Measurements from ENCODE around the gene AFF1.

Gene AFF1

DNA sequence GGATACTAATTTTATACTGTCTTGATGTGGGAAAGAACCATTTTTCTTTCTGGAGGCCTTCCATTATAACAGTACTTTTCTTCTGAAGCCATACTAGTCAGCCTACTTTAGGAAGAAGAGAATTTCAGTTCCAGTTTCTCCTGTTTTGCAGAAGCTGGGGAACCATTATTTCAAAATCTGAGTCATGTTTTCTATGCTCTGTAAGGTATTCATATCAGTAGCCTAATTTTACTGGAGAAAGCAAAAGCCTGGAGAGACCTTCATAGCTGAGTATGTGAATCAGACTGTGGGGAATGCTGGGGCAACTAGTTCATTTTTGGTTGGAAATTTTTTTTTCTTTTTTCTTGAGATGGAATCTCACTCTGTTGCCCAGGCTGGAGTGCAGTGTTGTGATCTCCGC, 22.4 kb downstream of the AFF1 start:
- H4K20me1 ChIP-seq (ENCODE audit: low read depth, low read length): no peaks in the 10 kb centered on the region
- H3F3A ChIP-seq (ENCODE audit: insufficient read depth): no peaks in the 10 kb centered on the region
- no peaks in the 10 kb centered on the region for H3K79me2 ChIP-seq (ENCODE audit: insufficient read depth, low read length)
- H3K27me3 ChIP-seq (ENCODE audit: low read length): no peaks in the 10 kb centered on the region
- H3K4me2 ChIP-seq (ENCODE audit: low read depth, low read length, poor library complexity, severe bottlenecking): no peak overlapping the region
- H3K9me2 ChIP-seq (replicated peaks; ENCODE audit: insufficient read depth, low read length): no peaks in the 10 kb centered on the region
- TF ChIP-seq, protein P1, sequence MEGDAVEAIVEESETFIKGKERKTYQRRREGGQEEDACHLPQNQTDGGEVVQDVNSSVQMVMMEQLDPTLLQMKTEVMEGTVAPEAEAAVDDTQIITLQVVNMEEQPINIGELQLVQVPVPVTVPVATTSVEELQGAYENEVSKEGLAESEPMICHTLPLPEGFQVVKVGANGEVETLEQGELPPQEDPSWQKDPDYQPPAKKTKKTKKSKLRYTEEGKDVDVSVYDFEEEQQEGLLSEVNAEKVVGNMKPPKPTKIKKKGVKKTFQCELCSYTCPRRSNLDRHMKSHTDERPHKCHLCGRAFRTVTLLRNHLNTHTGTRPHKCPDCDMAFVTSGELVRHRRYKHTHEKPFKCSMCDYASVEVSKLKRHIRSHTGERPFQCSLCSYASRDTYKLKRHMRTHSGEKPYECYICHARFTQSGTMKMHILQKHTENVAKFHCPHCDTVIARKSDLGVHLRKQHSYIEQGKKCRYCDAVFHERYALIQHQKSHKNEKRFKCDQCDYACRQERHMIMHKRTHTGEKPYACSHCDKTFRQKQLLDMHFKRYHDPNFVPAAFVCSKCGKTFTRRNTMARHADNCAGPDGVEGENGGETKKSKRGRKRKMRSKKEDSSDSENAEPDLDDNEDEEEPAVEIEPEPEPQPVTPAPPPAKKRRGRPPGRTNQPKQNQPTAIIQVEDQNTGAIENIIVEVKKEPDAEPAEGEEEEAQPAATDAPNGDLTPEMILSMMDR (IDR thresholded peaks at IDR 0.05; ENCODE audit: insufficient read depth, low read length, poor library complexity, severe bottlenecking): no peak
- TF ChIP-seq EZH2phosphoT487 (conservative IDR thresholded peaks at IDR 0.05; ENCODE audit: low read length): no peak
- no peak overlapping the region for H3K4me3 ChIP-seq (ENCODE audit: insufficient read depth, low read length, poor library complexity, severe bottlenecking)
- no peak overlapping the region for H2AFZ ChIP-seq (ENCODE audit: low read depth, low read length, severe bottlenecking)
- no peaks in the 10 kb centered on the region for H3K36me3 ChIP-seq (ENCODE audit: low read length)
- H3K27ac ChIP-seq (ENCODE audit: low read depth, low read length): no peak overlapping the region
- H3K9me3 ChIP-seq (ENCODE audit: insufficient read depth, low read length): no peaks in the 10 kb centered on the region
- H3K9ac ChIP-seq (ENCODE audit: low read length): no peak overlapping the region

DNA sequence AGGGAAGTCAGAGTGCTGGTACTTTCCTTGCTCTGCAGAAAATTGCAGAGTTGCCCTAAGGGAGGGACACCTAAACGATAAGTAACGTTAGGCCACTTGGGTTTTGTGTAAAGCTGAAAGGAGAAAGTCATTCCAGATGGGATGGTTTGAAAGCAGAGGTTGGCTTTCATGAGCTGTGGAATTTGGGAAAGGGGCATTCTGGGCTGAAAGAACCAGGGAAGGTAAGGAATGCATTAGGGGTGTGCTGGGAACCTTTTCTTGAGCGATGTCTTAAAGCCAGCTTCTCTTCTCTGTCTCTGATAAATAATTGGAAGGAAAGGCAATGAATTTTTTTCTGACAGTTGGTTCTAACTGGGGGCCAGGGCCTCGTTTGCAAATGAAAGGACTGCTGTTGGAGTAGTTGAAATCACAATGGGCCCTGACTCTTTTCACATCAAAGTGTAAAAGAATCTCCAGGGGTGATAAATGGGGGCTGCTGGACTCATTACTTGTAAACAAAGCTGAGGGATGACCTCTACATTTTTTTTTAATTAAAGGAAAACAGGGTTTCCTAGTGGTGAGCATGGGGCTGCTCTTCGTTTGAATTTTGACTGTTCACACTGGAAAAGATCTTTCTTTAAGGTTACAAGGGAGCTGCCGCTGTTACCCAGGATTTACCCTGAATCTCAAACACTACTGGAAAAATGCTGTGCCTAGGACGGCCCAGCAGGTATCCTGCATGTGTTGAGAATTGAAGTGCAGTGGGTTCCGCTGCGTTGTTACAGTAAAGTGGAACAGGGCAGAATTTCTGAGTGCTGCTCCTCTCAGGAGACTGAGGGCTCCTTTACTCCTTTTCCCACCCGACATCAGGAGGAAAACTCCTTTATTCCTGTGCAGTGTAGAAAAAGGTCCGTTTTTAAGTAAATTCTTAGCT, 25.0 kb downstream of the AFF1 start:
- Histone ChIP-seq H4K20me1 (ENCODE audit: low read depth, low read length) (no peaks in the 10 kb centered on the region), H3K9ac (ENCODE audit: low read length) (no peak overlapping the region), H3K27me3 (ENCODE audit: low read length) (no peaks in the 10 kb centered on the region), H3F3A (ENCODE audit: insufficient read depth) (no peaks in the 10 kb centered on the region), H2AFZ (ENCODE audit: low read depth, low read length, severe bottlenecking) (no peak overlapping the region), H3K9me3 (ENCODE audit: insufficient read depth, low read length) (no peaks in the 10 kb centered on the region), H3K4me2 (ENCODE audit: low read depth, low read length, poor library complexity, severe bottlenecking) (no peak overlapping the region), H3K9me2 (replicated peaks; ENCODE audit: insufficient read depth, low read length) (no peaks in the 10 kb centered on the region), H3K27ac (ENCODE audit: low read depth, low read length) (no peak overlapping the region), H3K4me3 (ENCODE audit: insufficient read depth, low read length, poor library complexity, severe bottlenecking) (no peak overlapping the region), H3K36me3 (ENCODE audit: low read length) (no peaks in the 10 kb centered on the region), H3K79me2 (ENCODE audit: insufficient read depth, low read length) (no peaks in the 10 kb centered on the region)
- TF ChIP-seq, protein P1 (IDR thresholded peaks at IDR 0.05; ENCODE audit: insufficient read depth, low read length, poor library complexity, severe bottlenecking): no peak
- no peak for TF ChIP-seq EZH2phosphoT487 (conservative IDR thresholded peaks at IDR 0.05; ENCODE audit: low read length)

DNA sequence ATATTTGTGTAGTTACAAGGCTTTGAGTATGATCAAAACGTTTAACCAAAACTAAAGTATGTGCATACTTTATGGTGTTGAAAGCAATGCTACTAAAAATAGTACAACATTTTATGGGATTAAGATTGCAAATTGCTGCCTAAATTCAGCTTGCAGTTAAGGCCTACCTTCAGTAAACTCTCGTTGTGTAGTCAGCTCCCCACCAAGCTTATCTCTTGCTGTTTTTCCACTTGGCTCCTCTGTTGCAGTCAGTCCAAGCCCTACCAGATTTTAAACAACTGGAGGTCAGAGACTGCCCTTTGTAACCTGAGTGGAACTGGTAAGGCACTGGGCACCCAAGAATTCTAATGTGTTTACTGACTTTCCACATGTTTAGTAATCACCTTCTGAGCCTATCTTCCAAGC, 25.7 kb downstream of the AFF1 start:
- Histone ChIP-seq H3K36me3 (ENCODE audit: low read length) (no peaks in the 10 kb centered on the region), H3K9me3 (ENCODE audit: insufficient read depth, low read length) (no peaks in the 10 kb centered on the region), H4K20me1 (ENCODE audit: low read depth, low read length) (no peaks in the 10 kb centered on the region), H3K9me2 (replicated peaks; ENCODE audit: insufficient read depth, low read length) (no peaks in the 10 kb centered on the region), H3K4me2 (ENCODE audit: low read depth, low read length, poor library complexity, severe bottlenecking) (no peak overlapping the region), H3K27ac (ENCODE audit: low read depth, low read length) (no peak overlapping the region), H3F3A (ENCODE audit: insufficient read depth) (no peaks in the 10 kb centered on the region), H2AFZ (ENCODE audit: low read depth, low read length, severe bottlenecking) (no peak overlapping the region), H3K4me3 (ENCODE audit: insufficient read depth, low read length, poor library complexity, severe bottlenecking) (no peak overlapping the region), H3K9ac (ENCODE audit: low read length) (no peak overlapping the region), H3K79me2 (ENCODE audit: insufficient read depth, low read length) (no peaks in the 10 kb centered on the region), H3K27me3 (ENCODE audit: low read length) (no peaks in the 10 kb centered on the region)
- TF ChIP-seq EZH2phosphoT487 (conservative IDR thresholded peaks at IDR 0.05; ENCODE audit: low read length): no peak
- TF ChIP-seq, protein P1 (IDR thresholded peaks at IDR 0.05; ENCODE audit: insufficient read depth, low read length, poor library complexity, severe bottlenecking): no peak
